Astrocyte (in vitro differentiated cells and primary cell): Measurements from ENCODE around the gene RPUSD4.

ENCODE experiments used
- CTCF ChIP-seq: IDR thresholded peaks from 2 replicates; pipeline ENCODE4 v1.5.1; 2011; ENCODE audit warnings: low read depth, mild to moderate bottlenecking, inconsistent platforms, low read length, moderate library complexity; ENCODE audit not compliant: insufficient read depth
- EZH2 ChIP-seq: IDR thresholded peaks from 2 replicates; pipeline ENCODE4 v1.6.1; 2012; ENCODE audit warnings: mild to moderate bottlenecking, low read length, inconsistent platforms; ENCODE audit not compliant: insufficient read depth

- TF ChIP-seq CTCF = no peak
- no peak for TF ChIP-seq EZH2
Measured at GRCh38 chr11:126181939-126182730, 29.3 kb downstream of the RPUSD4 start.
